H9 (cell line): ENCODE results near the gene ATRNL1. TPM values are rescaled to one million over a fixed set of nuclear protein-coding genes. Genes with fewer than 3 reads are reported as not detected.

Experiments
- DNase-seq: peaks from one replicate; pipeline ENCODE4 v3.0.0-alpha.2; 2017
- H2AFZ ChIP-seq: one replicate; pipeline ENCODE4 v1.6.1; 2013; ENCODE audit warnings: mild to moderate bottlenecking, low read length, control low read depth, moderate library complexity
- H2AK5ac ChIP-seq: 2 replicates; pipeline ENCODE4 v1.6.1; 2013; ENCODE audit warnings: low read length, control low read depth, mixed read lengths; ENCODE audit not compliant: insufficient read length
- H2BK120ac ChIP-seq: one replicate; pipeline ENCODE4 v1.6.1; 2013; ENCODE audit warnings: low read depth, mild to moderate bottlenecking, low read length, control low read depth, inconsistent platforms; ENCODE audit not compliant: poor library complexity, severe bottlenecking
- H2BK12ac ChIP-seq: 2 replicates; pipeline ENCODE4 v1.6.1; 2013; ENCODE audit warnings: low read length, control low read depth, mixed read lengths, low read depth; ENCODE audit not compliant: insufficient read length
- H2BK15ac ChIP-seq: 2 replicates; pipeline ENCODE4 v1.6.1; 2013; ENCODE audit warnings: low read depth, low read length, control low read depth
- H2BK20ac ChIP-seq: one replicate; pipeline ENCODE4 v1.6.1; 2013; ENCODE audit warnings: low read depth, mild to moderate bottlenecking, low read length, control low read depth, inconsistent platforms; ENCODE audit not compliant: poor library complexity, severe bottlenecking
- H2BK5ac ChIP-seq: 2 replicates; pipeline ENCODE4 v1.6.1; 2013; ENCODE audit warnings: low read length, control low read depth, mixed read lengths; ENCODE audit not compliant: insufficient read length
- H3K14ac ChIP-seq: 2 replicates; pipeline ENCODE4 v1.6.1; 2013; ENCODE audit warnings: low read length, control low read depth; ENCODE audit not compliant: insufficient read depth
- H3K18ac ChIP-seq: 2 replicates; pipeline ENCODE4 v1.6.1; 2013; ENCODE audit warnings: low read depth, mild to moderate bottlenecking, mixed read lengths, low read length, control low read depth; ENCODE audit not compliant: insufficient read length
- H3K23ac ChIP-seq: 2 replicates; pipeline ENCODE4 v1.6.1; 2013; ENCODE audit warnings: low read length, control low read depth, mixed read lengths, low read depth; ENCODE audit not compliant: insufficient read length
- H3K23me2 ChIP-seq: 2 replicates; pipeline ENCODE4 v1.6.1; 2013; ENCODE audit warnings: low read depth, mild to moderate bottlenecking, mixed read lengths, low read length, control low read depth; ENCODE audit not compliant: insufficient read length, poor library complexity, severe bottlenecking
- H3K27ac ChIP-seq: 2 replicates; pipeline ENCODE4 v1.5.1; 2013; ENCODE audit warnings: low read length, control low read depth, mixed read lengths, low read depth; ENCODE audit not compliant: insufficient read length
- H3K27me3 ChIP-seq: 2 replicates; pipeline ENCODE4 v1.6.1; 2013; ENCODE audit warnings: low read length, control low read depth, inconsistent platforms; ENCODE audit not compliant: insufficient read depth
- H3K4ac ChIP-seq: 2 replicates; pipeline ENCODE4 v1.6.1; 2013; ENCODE audit warnings: low read depth, mild to moderate bottlenecking, control low read depth, inconsistent platforms, low read length, moderate library complexity
- H3K4me1 ChIP-seq: 2 replicates; pipeline ENCODE4 v1.6.1; 2013; ENCODE audit warnings: low read length, control low read depth, inconsistent platforms; ENCODE audit not compliant: insufficient read depth
- H3K4me2 ChIP-seq: 2 replicates; pipeline ENCODE4 v1.6.1; 2013; ENCODE audit warnings: low read length, control low read depth, mixed read lengths; ENCODE audit not compliant: insufficient read length, insufficient read depth
- H3K56ac ChIP-seq: 2 replicates; pipeline ENCODE4 v1.6.1; 2013; ENCODE audit warnings: low read depth, mild to moderate bottlenecking, mixed read lengths, low read length, control low read depth; ENCODE audit not compliant: insufficient read length
- H3K79me1 ChIP-seq: 2 replicates; pipeline ENCODE4 v1.6.1; 2013; ENCODE audit warnings: low read depth, mild to moderate bottlenecking, moderate library complexity, low read length, control low read depth, inconsistent platforms; ENCODE audit not compliant: insufficient read depth, poor library complexity, severe bottlenecking
- H3K79me2 ChIP-seq: 2 replicates; pipeline ENCODE4 v1.6.1; 2013; ENCODE audit warnings: low read length, control low read depth, inconsistent platforms; ENCODE audit not compliant: insufficient read depth
- H3K9ac ChIP-seq: 2 replicates; pipeline ENCODE4 v1.6.1; 2013; ENCODE audit warnings: low read length, control low read depth, mixed read lengths; ENCODE audit not compliant: insufficient read length; ENCODE audit errors: extremely low read depth
- H3K9me3 ChIP-seq: one replicate; pipeline ENCODE4 v1.6.1; 2013; ENCODE audit warnings: low read depth, low read length, inconsistent platforms; ENCODE audit not compliant: control insufficient read depth
- H3T11ph ChIP-seq: one replicate; pipeline ENCODE4 v1.6.1; 2013; ENCODE audit warnings: mild to moderate bottlenecking, low read length, control low read depth, inconsistent platforms
- H4K20me1 ChIP-seq: one replicate; pipeline ENCODE4 v1.6.1; 2013; ENCODE audit not compliant: control insufficient read depth, insufficient read length, insufficient read depth
- H4K5ac ChIP-seq: 2 replicates; pipeline ENCODE4 v1.6.1; 2013; ENCODE audit warnings: low read depth, mild to moderate bottlenecking, mixed read lengths, low read length, control low read depth; ENCODE audit not compliant: insufficient read length
- H4K8ac ChIP-seq: replicated peaks from 2 replicates; pipeline ENCODE4 v1.6.1; 2013; ENCODE audit warnings: low read length, control low read depth, mixed read lengths, low read depth; ENCODE audit not compliant: insufficient read length
- H4K91ac ChIP-seq: 2 replicates; pipeline ENCODE4 v1.6.1; 2013; ENCODE audit warnings: low read depth, mild to moderate bottlenecking, moderate library complexity, mixed read lengths, low read length, control low read depth; ENCODE audit not compliant: insufficient read length
- H3K27ac Mint-ChIP-seq, 3 experiments: 2 replicates in 2 of 3; 3 replicates in 1 of 3; pipeline ENCODE4 v1.8.0; 2020 to 2021; ENCODE audit warnings: mixed read lengths in 3 of 3, mild to moderate bottlenecking in 1 of 3, moderate library complexity in 1 of 3
- H3K27me3 Mint-ChIP-seq: 2 replicates; pipeline ENCODE4 v1.8.0; 2021; ENCODE audit warnings: low read depth, mild to moderate bottlenecking, moderate library complexity, mixed read lengths
- H3K36me3 Mint-ChIP-seq, 3 experiments: 2 replicates in 2 of 3; 3 replicates in 1 of 3; pipeline ENCODE4 v1.8.0; 2020 to 2021; ENCODE audit warnings: low read depth in 3 of 3, mixed read lengths in 3 of 3; ENCODE audit not compliant: insufficient read depth in 1 of 3
- H3K4me1 Mint-ChIP-seq, 2 experiments: 2 replicates each; pipeline ENCODE4 v1.8.0; 2020; ENCODE audit warnings: mixed read lengths in 2 of 2
- H3K4me3 Mint-ChIP-seq, 2 experiments: 2 replicates in 1 of 2; 3 replicates in 1 of 2; pipeline ENCODE4 v1.8.0; 2020 to 2021; ENCODE audit warnings: mild to moderate bottlenecking in 2 of 2, mixed read lengths in 2 of 2, moderate library complexity in 1 of 2
- H3K9me3 Mint-ChIP-seq, 2 experiments: 2 replicates in 1 of 2; 3 replicates in 1 of 2; pipeline ENCODE4 v1.8.0; 2020; ENCODE audit warnings: mild to moderate bottlenecking in 2 of 2, mixed read lengths in 2 of 2, moderate library complexity in 1 of 2
- WGBS: extraction: QIAGEN DNeasy Blood & Tissue Kit; methylation state at CpG from one replicate; pipeline ENCODE4 v1.1.7; 2013; ENCODE audit warnings: missing lambda C conversion rate, low lambda C conversion rate, mixed read lengths; ENCODE audit not compliant: insufficient read length; ENCODE audit errors: extremely low coverage; 5-methylcytosine and 5-hydroxymethylcytosine counted together
- total RNA-seq: library from RNA; stranded (reverse); gene quantifications from 2 replicates; pipeline ENCODE4 v1.2.1, GENCODE V29; 2021
- TF ChIP-seq, protein P1 (sequence below): fragments of 200-600 bp; sonication (generic); conservative IDR thresholded peaks from 3 replicates; pipeline ENCODE4 v1.8.0; 2021; ENCODE audit warnings: antibody characterized with exemption, mild to moderate bottlenecking

ATRNL1 gene
- total RNA-seq, 1 experiment from 2014 or later: 9.2 TPM

DNA sequence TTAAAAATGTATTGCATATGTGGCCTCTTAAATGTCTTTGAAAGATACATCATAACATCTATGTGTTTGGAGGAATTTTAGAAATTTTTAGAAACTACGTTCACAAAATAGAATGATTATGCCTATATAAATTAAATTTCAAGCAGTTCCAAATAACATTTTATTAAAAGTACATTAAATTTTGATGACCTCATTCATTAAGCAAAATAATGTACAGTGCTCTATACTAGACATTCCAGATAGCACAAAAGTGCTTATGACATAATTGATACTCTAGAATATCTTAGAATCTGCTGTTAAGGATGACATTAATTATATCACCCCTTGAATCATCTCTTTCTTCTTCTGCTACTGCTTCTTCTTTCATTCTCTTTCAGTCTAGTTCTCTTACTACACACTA, 650.9 kb downstream of the ATRNL1 start:
- WGBS: no CpG with 5 or more reads among the region's 1 CpG

More for the DNA sequence above, 650.9 kb downstream of the ATRNL1 start:
- H3T11ph ChIP-seq: no peak overlapping the region
- Mint-ChIP-seq H3K27ac (no peak overlapping the region), H3K9me3 (no peaks in the 10 kb centered on the region; a peak in 1 of 5 replicates), H3K4me1 (no peaks in the 10 kb centered on the region), H3K36me3 (no peaks in the 10 kb centered on the region), H3K4me3 (no peak overlapping the region), H3K27me3 (no peaks in the 10 kb centered on the region)
- TF ChIP-seq, protein P1, sequence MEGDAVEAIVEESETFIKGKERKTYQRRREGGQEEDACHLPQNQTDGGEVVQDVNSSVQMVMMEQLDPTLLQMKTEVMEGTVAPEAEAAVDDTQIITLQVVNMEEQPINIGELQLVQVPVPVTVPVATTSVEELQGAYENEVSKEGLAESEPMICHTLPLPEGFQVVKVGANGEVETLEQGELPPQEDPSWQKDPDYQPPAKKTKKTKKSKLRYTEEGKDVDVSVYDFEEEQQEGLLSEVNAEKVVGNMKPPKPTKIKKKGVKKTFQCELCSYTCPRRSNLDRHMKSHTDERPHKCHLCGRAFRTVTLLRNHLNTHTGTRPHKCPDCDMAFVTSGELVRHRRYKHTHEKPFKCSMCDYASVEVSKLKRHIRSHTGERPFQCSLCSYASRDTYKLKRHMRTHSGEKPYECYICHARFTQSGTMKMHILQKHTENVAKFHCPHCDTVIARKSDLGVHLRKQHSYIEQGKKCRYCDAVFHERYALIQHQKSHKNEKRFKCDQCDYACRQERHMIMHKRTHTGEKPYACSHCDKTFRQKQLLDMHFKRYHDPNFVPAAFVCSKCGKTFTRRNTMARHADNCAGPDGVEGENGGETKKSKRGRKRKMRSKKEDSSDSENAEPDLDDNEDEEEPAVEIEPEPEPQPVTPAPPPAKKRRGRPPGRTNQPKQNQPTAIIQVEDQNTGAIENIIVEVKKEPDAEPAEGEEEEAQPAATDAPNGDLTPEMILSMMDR: no peak
- H4K20me1 ChIP-seq: no peaks in the 10 kb centered on the region
- no peaks in the 10 kb centered on the region for H3K4me1 ChIP-seq
- no peak overlapping the region for H4K91ac ChIP-seq
- no peak overlapping the region for H3K18ac ChIP-seq
- H2AK5ac ChIP-seq: no peak overlapping the region
- no peak overlapping the region for H3K9ac ChIP-seq
- H3K4me2 ChIP-seq: no peak overlapping the region
- H3K9me3 ChIP-seq: no peaks in the 10 kb centered on the region
- H3K14ac ChIP-seq: no peak overlapping the region
- H3K79me1 ChIP-seq: no peaks in the 10 kb centered on the region
- H2BK20ac ChIP-seq: no peak overlapping the region
- H3K23me2 ChIP-seq: no peaks in the 10 kb centered on the region
- H3K79me2 ChIP-seq: no peaks in the 10 kb centered on the region
- no peak overlapping the region for H4K8ac ChIP-seq
- H3K27me3 ChIP-seq: no peaks in the 10 kb centered on the region
- H3K27ac ChIP-seq: no peak overlapping the region
- no peak overlapping the region for H3K4ac ChIP-seq
- H2BK5ac ChIP-seq: no peak overlapping the region
- H2AFZ ChIP-seq: no peak overlapping the region
- no peak overlapping the region for H3K23ac ChIP-seq
- no peak overlapping the region for H3K56ac ChIP-seq
- no peak for DNase-seq
- no peak overlapping the region for H2BK15ac ChIP-seq
- H2BK120ac ChIP-seq: no peak overlapping the region
- H2BK12ac ChIP-seq: no peak overlapping the region
- H4K5ac ChIP-seq: no peak overlapping the region
